TTC549 (cell line): ENCODE results near the gene DOCK9.

Experiments
- FAIRE-seq: peaks from 2 replicates; lab custom pipeline; 2012; peaks lifted over from hg19 to GRCh38; lab: Jason Lieb, UNC

The DOCK9 gene

GRCh38 chr13:98848746-98849145 lies 129.1 kb downstream of the DOCK9 start:
- no peak for FAIRE-seq

- no peak for FAIRE-seq
Observed at GRCh38 chr13:98847780-98848179, 130.1 kb downstream of the DOCK9 start.

- FAIRE-seq: no peak
Observed at GRCh38 chr13:98846986-98847385, 130.9 kb downstream of the DOCK9 start.

- no peak for FAIRE-seq
Observed at GRCh38 chr13:98846521-98846920, 131.3 kb downstream of the DOCK9 start.

- FAIRE-seq: no peak
Observed at GRCh38 chr13:98845742-98846141, 132.1 kb downstream of the DOCK9 start.

- no peak for FAIRE-seq
Observed at GRCh38 chr13:98844021-98844420, 133.8 kb downstream of the DOCK9 start.

GRCh38 chr13:98843482-98843877 lies 134.4 kb downstream of the DOCK9 start:
- FAIRE-seq: no peak

GRCh38 chr13:98842858-98843481 lies 134.9 kb downstream of the DOCK9 start:
- FAIRE-seq: peak; percentile 77

GRCh38 chr13:98842070-98842469 lies 135.8 kb downstream of the DOCK9 start:
- FAIRE-seq: no peak

GRCh38 chr13:98839856-98840769 lies 137.8 kb downstream of the DOCK9 start:
- FAIRE-seq: peak; percentile 59

GRCh38 chr13:98838776-98839175 lies 139.1 kb downstream of the DOCK9 start:
- no peak for FAIRE-seq

- FAIRE-seq: no peak
Observed at GRCh38 chr13:98837896-98838295, 140.0 kb downstream of the DOCK9 start.

GRCh38 chr13:98835156-98835555 lies 142.7 kb downstream of the DOCK9 start:
- no peak for FAIRE-seq

- no peak for FAIRE-seq
Observed at GRCh38 chr13:98834254-98834960, 143.5 kb downstream of the DOCK9 start.

GRCh38 chr13:98831236-98831635 lies 146.6 kb downstream of the DOCK9 start:
- FAIRE-seq: no peak

- no peak for FAIRE-seq
Observed at GRCh38 chr13:98829541-98829940, 148.3 kb downstream of the DOCK9 start.

- FAIRE-seq: no peak
Observed at GRCh38 chr13:98828614-98829013, 149.2 kb downstream of the DOCK9 start.

GRCh38 chr13:98827449-98827848 lies 150.4 kb downstream of the DOCK9 start:
- FAIRE-seq: no peak

GRCh38 chr13:98826146-98826545 lies 151.7 kb downstream of the DOCK9 start:
- FAIRE-seq: no peak

- FAIRE-seq: no peak
Observed at GRCh38 chr13:98825659-98826058, 152.2 kb downstream of the DOCK9 start.

GRCh38 chr13:98824376-98825160 lies 153.3 kb downstream of the DOCK9 start:
- no peak for FAIRE-seq

GRCh38 chr13:98823442-98823841 lies 154.4 kb downstream of the DOCK9 start:
- no peak for FAIRE-seq
